ENCODE results near the gene PRKAG1.

The PRKAG1 gene

GRCh38 chr12:48994224-48995085 lies 24.1 kb downstream of the PRKAG1 start:
- no peak for DNase-seq (ENCODE audit: low spot score)
- TF ChIP-seq, protein P1, sequence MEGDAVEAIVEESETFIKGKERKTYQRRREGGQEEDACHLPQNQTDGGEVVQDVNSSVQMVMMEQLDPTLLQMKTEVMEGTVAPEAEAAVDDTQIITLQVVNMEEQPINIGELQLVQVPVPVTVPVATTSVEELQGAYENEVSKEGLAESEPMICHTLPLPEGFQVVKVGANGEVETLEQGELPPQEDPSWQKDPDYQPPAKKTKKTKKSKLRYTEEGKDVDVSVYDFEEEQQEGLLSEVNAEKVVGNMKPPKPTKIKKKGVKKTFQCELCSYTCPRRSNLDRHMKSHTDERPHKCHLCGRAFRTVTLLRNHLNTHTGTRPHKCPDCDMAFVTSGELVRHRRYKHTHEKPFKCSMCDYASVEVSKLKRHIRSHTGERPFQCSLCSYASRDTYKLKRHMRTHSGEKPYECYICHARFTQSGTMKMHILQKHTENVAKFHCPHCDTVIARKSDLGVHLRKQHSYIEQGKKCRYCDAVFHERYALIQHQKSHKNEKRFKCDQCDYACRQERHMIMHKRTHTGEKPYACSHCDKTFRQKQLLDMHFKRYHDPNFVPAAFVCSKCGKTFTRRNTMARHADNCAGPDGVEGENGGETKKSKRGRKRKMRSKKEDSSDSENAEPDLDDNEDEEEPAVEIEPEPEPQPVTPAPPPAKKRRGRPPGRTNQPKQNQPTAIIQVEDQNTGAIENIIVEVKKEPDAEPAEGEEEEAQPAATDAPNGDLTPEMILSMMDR (IDR thresholded peaks at IDR 0.05; ENCODE audit: extremely low read depth, insufficient read depth, missing control alignments): no peak
- in situ Hi-C loops (cut with MboI; ENCODE audit: low pct_unique_long_range_greater_than_20kb, low sequenced_read_pairs, unreplicated experiment): no loop called here

GRCh38 chr12:48993787-48994186 lies 24.8 kb downstream of the PRKAG1 start:
- no peak for DNase-seq (ENCODE audit: low spot score)
- in situ Hi-C loops (cut with MboI; ENCODE audit: low pct_unique_long_range_greater_than_20kb, low sequenced_read_pairs, unreplicated experiment): no loop called here
- TF ChIP-seq, protein P1 (IDR thresholded peaks at IDR 0.05; ENCODE audit: extremely low read depth, insufficient read depth, missing control alignments): no peak

- in situ Hi-C loops (cut with MboI; ENCODE audit: low pct_unique_long_range_greater_than_20kb, low sequenced_read_pairs, unreplicated experiment): no loop called here
- TF ChIP-seq, protein P1 (IDR thresholded peaks at IDR 0.05; ENCODE audit: extremely low read depth, insufficient read depth, missing control alignments): no peak
- no peak for DNase-seq (ENCODE audit: low spot score)
These were observed 27.1 kb downstream of the PRKAG1 start for GRCh38 chr12:48991247-48992050.

DNA sequence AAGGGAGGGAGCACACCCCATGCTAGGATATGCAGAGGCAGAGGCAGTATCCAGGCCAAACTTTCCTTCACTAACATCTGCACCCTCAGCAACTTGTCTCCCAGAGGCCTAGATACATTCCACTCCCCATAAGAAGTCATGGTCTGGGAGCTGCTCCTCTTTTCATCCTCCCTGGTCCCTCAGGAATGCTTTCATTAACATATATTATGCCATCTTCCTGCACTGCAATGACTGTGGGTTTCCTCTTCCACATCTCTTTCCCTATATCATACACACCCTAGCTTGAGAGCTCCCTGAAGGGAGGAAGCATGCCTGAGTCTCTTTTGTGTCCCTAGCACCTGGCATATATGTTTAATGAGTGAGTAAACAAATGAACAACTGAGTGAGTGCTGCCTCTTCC lies 28.0 kb downstream of the PRKAG1 start:
- no peak for DNase-seq (ENCODE audit: low spot score)
- TF ChIP-seq, protein P1 (IDR thresholded peaks at IDR 0.05; ENCODE audit: extremely low read depth, insufficient read depth, missing control alignments): no peak
- in situ Hi-C loops (cut with MboI; ENCODE audit: low pct_unique_long_range_greater_than_20kb, low sequenced_read_pairs, unreplicated experiment): no loop called here

GRCh38 chr12:48988030-48988649 lies 30.4 kb downstream of the PRKAG1 start:
- TF ChIP-seq, protein P1 (IDR thresholded peaks at IDR 0.05; ENCODE audit: extremely low read depth, insufficient read depth, missing control alignments): peak; percentile 82
- DNase-seq (ENCODE audit: low spot score): peak; percentile 86
- in situ Hi-C loops (cut with MboI; ENCODE audit: low pct_unique_long_range_greater_than_20kb, low sequenced_read_pairs, unreplicated experiment): no loop called here

DNA sequence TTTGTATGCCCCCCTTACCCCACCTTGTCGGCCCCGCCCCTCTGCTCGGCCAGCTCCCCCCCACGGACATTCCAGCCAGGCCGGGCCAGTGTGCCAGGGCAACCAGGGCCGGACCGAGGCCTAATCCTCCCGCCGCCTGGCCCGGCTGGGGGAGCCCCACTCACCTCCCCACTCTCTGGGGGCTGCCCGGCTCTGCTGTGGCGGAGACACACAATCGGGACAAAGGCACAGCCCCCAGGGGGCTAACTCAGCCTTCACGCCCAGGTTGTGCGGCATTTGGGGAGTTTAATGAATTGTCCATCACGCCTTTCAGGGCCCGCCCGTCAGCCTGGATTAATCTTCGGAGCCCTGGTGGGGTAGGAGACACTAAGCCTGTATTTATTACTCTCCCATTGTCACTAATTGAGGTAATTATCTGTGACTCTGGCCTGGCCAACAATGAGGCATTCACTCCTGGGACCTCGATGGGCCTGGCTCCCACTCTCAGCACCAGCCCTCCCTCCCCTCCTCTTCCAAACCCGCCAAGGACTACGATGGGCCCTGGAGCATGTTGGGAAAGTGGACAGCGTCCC lies 31.8 kb downstream of the PRKAG1 start:
- in situ Hi-C loops (cut with MboI; ENCODE audit: low pct_unique_long_range_greater_than_20kb, low sequenced_read_pairs, unreplicated experiment): no loop called here
- DNase-seq (ENCODE audit: low spot score): no peak
- TF ChIP-seq, protein P1 (IDR thresholded peaks at IDR 0.05; ENCODE audit: extremely low read depth, insufficient read depth, missing control alignments): no peak

All from GM13977 (cell line).